NOMO-1 treated with dmso at 0.1 percent for 144 hours (cell line): Measurements from ENCODE around the gene CDC42EP5.

Experiments used
- DNase-seq: peaks from one replicate; lab custom pipeline; 2025; ENCODE audit not compliant: unreplicated experiment; lab: John Stamatoyannopoulos, UW

The CDC42EP5 gene

GRCh38 chr19:54428323-54429175 lies 44.5 kb downstream of the CDC42EP5 start:
- DNase-seq: no peak

DNA sequence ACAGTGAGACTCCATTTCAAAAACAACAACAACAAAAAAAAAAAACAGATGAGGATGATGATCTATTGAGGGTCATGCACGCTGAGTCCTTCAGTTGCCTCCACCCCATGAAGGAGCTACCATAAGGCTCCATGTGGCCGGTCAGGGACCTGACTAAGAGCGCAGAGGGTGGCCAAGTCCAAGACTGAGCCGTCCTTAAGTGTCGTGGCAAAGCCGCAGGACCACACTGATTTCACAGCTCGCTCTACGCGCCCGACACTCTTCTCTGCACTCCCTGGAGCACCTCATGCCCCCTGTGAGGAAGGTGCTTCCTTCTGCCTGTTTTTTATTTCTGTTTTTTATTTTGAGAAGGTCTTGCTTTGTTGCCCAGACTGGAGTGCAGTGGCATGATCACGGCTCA lies 45.5 kb downstream of the CDC42EP5 start:
- no peak for DNase-seq

- no peak for DNase-seq
Observed at GRCh38 chr19:54426291-54426931, 46.7 kb downstream of the CDC42EP5 start.

GRCh38 chr19:54425382-54425723 lies 47.7 kb downstream of the CDC42EP5 start:
- no peak for DNase-seq

- no peak for DNase-seq
Observed at GRCh38 chr19:54424660-54425381, 48.3 kb downstream of the CDC42EP5 start.

- DNase-seq: no peak
Observed at GRCh38 chr19:54424201-54424600, 48.9 kb downstream of the CDC42EP5 start.

DNA sequence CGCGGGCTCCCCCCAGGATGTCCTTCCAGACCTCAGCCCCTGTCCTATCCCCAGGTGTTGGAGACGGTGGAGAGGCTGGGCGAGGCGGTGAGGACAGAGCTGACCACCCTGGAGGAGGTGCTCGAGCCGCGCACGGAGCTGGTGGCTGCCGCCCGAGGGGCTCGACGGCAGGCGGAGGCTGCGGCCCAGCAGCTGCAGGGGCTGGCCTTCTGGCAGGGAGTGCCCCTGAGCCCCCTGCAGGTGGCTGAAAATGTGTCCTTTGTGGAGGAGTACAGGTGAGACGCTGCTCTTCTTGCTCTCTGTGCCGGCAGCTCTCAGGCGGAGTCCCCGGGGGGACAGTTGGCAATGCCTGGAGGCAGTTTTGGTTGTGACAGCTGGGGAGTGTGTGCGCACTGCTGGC lies 51.0 kb downstream of the CDC42EP5 start:
- DNase-seq: no peak

DNA sequence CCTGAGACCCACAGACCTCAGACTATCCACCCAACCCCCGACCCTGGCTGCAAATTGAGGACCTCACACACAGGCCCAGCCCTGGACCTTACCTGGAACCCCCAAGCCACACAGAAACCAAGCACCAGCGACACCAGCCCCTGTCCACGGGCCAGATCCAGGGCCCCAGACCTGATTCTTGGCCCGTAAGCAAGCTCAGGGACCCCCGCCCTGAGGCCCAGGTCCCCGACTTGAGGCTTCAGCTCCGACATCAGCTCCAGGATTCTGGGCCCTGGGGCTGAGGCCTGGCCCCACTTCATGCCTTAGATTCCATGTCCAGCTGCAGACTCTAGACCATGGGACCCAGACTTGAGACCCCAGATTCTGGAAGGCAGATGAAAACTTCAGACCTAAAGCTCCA lies 51.6 kb downstream of the CDC42EP5 start:
- no peak for DNase-seq

DNA sequence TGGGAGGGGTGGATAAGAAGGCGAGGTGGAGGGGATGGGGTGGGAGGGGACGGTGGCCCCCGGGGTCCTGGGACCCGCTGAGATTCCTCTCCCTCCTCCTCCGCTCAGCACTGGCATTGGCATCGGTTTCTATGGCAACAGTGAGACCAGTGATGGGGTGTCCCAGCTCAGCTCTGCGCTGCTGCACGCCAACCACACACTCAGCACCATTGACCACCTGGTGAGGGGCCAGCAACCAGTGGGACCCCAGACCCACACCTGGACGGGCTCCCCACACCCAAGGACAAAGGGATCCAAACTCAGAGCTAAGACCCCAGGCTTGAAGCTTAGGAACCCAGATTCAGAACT lies 52.0 kb downstream of the CDC42EP5 start:
- no peak for DNase-seq

GRCh38 chr19:54420383-54421168 lies 52.5 kb downstream of the CDC42EP5 start:
- DNase-seq: no peak

GRCh38 chr19:54420068-54420382 lies 53.1 kb downstream of the CDC42EP5 start:
- no peak for DNase-seq

DNA sequence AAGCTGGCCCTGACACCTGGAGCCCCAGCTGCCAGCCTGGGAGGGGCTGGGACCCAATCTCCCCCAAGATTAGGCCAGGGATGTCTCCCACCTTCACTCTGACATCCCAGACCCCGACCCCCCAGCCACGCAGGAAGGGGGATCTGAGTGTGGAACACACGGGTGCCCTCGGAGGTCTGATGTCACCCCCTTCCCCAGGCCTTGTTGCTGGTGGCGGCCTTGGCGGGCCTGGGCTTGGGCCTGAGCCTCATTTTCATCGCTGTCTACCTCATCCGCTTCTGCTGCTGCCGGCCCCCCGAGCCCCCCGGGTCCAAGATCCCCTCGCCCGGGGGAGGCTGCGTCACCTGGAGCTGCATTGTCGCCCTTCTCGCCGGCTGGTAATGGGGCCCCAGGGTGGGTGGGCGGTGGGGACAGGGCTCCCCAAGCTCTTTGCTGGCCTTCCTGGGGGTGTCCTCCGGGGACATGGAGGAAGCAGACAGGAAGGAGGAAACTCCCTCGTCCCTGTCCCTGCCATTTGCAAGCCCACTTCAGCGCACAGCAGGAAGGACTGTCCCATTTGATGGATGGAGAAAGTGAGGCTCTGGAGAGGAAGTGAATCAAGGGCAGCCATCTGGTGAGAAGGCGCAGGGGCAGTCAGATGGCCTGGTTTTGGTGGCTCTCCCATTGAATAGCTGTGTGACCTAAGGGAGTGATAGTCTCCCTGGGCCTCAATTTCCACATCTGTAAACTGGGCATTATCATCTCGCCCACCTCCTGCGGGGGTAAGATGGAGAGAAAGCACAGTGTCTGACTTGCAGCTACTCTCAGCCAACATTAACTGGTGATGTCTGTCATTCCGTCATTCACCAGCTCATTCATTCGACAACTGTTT lies 53.9 kb downstream of the CDC42EP5 start:
- DNase-seq: no peak

- no peak for DNase-seq
Observed at GRCh38 chr19:54418030-54418929, 54.8 kb downstream of the CDC42EP5 start.

GRCh38 chr19:54416695-54417491 lies 56.2 kb downstream of the CDC42EP5 start:
- DNase-seq: no peak

DNA sequence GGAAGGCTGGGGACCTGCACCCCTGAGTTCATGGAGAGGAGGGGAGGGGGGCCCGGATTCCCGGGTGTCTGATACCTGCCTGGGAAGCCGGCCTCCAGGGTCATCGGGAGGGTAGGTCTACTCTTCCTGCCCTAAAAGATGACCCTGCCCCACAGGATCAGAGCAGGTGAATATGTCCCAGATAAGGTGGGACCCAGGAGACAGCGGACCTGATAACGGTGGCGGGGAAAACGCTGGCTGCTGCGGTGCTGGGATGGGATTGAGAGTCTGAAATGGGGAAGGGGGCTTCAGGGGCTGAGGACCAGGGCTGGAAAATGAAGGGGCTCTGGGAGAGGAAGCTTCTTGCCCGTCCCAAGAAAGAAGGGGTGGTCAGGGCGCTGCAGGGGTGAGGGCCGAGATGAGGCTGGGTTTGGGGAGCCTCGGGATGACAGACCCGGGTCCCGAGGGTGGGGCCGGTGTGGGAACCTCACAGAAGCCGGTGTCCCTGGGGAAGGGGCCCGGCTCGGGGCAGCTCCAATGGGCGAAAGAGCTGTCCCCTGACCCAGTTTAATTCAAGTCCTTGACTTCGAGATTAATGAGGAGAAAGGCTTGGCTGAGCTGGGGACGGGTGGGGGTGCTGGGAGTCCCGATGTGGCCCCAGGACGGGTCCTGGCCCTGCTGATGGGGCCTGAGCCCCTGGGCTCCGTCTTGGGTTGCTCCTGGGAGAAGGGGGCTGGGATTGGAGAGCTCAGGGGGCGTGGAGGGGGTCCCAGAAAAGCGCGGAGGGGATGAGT lies 57.0 kb downstream of the CDC42EP5 start:
- DNase-seq: no peak

GRCh38 chr19:54415208-54415900 lies 57.7 kb downstream of the CDC42EP5 start, which contains the start of gene TTYH1:
Gene TTYH1 (plus strand): TSS chr19:54415464. CDS start chr19:54415553, 89 bp downstream.
- DNase-seq: no peak
